ES-I3 (cell line): ENCODE results near the gene ERBB4.

Experiments used
- H3K36me3 ChIP-seq: 2 replicates; pipeline ENCODE4 v1.6.1; 2013; ENCODE audit warnings: mild to moderate bottlenecking, low read length, control low read depth, moderate library complexity; ENCODE audit not compliant: insufficient read depth
- H3K4me1 ChIP-seq: 2 replicates; pipeline ENCODE4 v1.6.1; 2013; ENCODE audit warnings: mild to moderate bottlenecking, control low read depth, low read length; ENCODE audit not compliant: insufficient read depth
- H3K9ac ChIP-seq: 2 replicates; pipeline ENCODE4 v1.6.1; 2013; ENCODE audit warnings: low read depth, mild to moderate bottlenecking, low read length, moderate library complexity
- H3K9me3 ChIP-seq: 2 replicates; pipeline ENCODE4 v1.6.1; 2013; ENCODE audit warnings: mild to moderate bottlenecking, low read length, moderate library complexity; ENCODE audit not compliant: control insufficient read depth, insufficient read depth

Gene ERBB4

DNA sequence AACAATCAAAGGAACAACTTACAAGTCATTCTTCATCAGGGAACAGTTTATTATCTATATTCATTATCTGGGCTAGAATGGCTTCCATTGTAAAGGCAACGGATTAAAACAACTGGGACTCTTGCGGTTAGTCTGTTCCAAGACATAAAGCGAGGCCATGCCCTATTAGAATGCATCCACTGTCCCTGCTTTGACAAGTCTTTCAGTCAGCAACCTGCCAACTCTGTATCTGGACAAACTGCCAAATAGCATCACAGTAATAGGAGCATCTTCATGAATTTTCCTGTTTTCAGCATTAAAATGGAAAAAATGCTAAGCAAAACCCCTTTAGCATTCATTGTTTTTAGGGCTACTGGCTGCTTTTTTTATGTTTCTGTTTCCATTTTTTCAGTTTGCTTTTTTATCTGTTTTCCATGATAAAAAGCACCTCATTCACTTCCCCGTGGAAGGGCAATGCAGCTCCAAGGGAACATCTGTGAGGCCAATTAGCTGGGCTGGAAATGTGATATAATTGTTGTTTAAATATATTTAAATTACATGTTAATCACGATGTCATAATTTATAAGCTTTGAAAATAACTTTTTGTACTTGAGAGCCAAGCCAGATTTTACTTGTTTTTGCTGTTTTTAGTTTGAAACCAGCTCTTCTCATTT is 1147.9 kb downstream of the ERBB4 start:
- H3K36me3 ChIP-seq = no peaks in the 10 kb centered on the region
- H3K4me1 ChIP-seq = peaks cover 5% of the 10 kb centered on the region; the same call in 1 of the 2 replicates
- H3K9me3 ChIP-seq = no peaks in the 10 kb centered on the region
- no peak overlapping the region for H3K9ac ChIP-seq

DNA sequence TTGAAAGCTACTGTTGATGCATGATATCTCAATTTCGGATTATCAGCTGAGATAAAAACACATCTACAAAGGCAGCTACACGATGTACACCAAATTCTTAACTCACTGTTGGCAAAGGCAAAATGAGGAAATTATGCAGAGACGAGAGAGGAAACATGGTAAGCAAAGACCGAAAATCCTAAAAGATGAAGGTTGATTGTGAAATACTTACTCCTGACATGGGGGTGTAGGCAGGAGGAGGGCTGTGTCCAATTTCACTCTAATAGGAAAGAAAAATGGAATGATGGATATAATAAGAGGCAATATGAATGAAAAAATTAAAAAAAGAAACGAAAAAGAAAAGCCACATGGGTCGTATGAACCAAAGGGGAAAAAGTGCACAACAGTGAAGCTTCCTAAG is 1150.9 kb downstream of the ERBB4 start:
- Histone ChIP-seq H3K4me1 (peaks cover 5% of the 10 kb centered on the region; the same call in 1 of the 2 replicates), H3K9me3 (no peaks in the 10 kb centered on the region), H3K9ac (no peak overlapping the region), H3K36me3 (no peaks in the 10 kb centered on the region)

DNA sequence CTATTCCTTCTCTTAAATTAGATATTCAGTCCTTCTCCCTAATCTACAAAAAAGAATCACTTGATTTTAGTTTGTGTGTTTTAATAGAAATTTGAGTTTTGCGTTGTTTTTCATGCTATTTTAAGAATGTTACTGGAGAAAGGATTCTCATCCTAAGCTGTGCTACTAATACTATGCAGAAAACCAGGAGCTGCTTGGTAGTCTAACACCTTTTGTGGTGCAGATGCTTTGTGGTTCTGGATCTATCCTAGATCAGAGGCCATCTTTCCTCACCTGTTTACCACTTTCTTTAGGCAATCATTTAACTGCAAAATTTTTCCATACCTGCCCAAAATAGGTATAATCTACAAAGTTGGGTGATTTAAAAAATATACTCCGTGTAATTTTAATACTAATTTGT is 1158.6 kb downstream of the ERBB4 start:
- no peaks in the 10 kb centered on the region for H3K36me3 ChIP-seq

DNA sequence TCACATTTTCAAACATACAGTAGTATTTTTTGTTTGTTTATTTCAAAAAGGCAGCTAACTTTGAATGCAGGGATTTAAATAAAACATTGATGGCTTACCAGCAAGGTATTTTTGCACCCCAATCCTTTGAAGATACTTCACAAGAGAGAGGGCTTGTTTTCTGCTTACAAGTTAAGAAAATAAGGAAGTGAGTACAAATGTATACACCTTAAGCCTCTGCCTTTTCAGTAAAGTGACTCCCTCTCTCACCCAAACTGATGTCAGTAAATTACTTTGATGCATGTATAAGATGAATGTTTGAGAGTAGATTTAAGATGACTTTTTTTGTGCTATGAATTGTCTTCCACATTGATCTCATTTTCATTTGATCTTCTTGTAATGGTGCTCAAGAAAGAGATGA is 1162.2 kb downstream of the ERBB4 start:
- Histone ChIP-seq H3K4me1 (no peaks in the 10 kb centered on the region), H3K9ac (no peak overlapping the region), H3K36me3 (no peaks in the 10 kb centered on the region), H3K9me3 (no peaks in the 10 kb centered on the region)

More for the DNA sequence above, 1158.6 kb downstream of the ERBB4 start:
- no peak overlapping the region for H3K9ac ChIP-seq
- no peaks in the 10 kb centered on the region for H3K9me3 ChIP-seq
- H3K4me1 ChIP-seq = no peaks in the 10 kb centered on the region

DNA sequence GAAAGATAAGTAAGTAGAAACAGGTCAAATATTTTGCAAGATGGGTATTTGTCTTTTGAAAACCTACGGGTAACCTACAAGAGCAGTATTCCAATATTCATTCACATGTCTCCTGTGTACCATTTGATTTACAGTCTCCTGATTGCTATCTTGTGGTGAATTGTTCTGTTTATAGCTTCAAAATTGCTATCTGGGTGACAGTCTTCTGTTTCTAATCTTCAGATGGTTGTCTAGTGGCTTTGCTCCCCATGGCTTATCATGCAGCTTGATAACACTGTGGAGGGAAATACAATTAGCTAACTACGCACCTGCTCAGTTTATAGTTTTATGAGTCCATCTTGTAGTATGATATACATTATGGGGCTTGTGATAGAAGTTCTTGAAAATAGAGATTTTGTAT is 1165.4 kb downstream of the ERBB4 start:
- Histone ChIP-seq H3K9me3 (no peaks in the 10 kb centered on the region), H3K4me1 (no peaks in the 10 kb centered on the region), H3K9ac (no peak overlapping the region), H3K36me3 (no peaks in the 10 kb centered on the region)

DNA sequence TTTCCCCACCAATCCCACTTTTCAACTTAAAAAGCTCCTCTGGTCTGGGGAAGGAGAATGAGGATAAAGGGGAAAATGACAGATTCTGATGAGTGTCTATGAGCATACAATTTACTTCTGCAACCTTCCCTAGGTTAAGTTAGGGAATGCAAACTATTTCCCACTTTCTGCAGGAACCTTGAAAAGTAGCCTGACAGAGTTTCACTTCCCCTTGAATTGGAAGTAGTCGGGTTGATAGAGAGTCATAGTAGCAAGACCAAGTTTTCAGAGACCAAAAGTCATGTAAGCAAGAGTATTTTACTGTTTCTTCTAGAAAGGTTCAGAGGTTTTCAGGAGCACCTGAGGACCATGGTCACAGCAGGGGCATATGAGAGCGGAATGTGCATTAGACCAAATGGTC is 1167.1 kb downstream of the ERBB4 start:
- Histone ChIP-seq H3K9me3 (no peaks in the 10 kb centered on the region), H3K9ac (no peak overlapping the region), H3K4me1 (no peaks in the 10 kb centered on the region), H3K36me3 (no peaks in the 10 kb centered on the region)

DNA sequence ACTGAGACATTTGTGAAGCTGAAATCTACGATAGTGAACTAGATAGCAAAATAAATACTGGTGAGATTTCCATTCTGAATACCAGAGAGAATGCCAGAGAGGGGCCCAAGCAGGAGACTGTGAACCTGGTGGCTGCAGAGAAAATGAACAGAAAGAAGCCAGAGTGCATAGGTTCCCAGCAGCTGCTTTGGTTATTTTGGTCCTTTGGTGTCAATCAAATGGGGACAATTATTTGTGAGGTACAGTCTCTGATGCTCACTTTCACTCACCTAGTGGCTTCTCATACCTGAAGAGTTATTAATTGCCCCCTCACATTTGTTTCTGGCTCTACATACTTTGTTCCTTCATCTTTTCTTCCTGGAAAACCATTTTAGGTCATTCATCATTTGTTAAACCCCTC is 1170.1 kb downstream of the ERBB4 start:
- no peaks in the 10 kb centered on the region for H3K9me3 ChIP-seq
- H3K4me1 ChIP-seq = peaks cover 7% of the 10 kb centered on the region; the same call in 1 of the 2 replicates
- no peak overlapping the region for H3K9ac ChIP-seq
- H3K36me3 ChIP-seq = no peaks in the 10 kb centered on the region

DNA sequence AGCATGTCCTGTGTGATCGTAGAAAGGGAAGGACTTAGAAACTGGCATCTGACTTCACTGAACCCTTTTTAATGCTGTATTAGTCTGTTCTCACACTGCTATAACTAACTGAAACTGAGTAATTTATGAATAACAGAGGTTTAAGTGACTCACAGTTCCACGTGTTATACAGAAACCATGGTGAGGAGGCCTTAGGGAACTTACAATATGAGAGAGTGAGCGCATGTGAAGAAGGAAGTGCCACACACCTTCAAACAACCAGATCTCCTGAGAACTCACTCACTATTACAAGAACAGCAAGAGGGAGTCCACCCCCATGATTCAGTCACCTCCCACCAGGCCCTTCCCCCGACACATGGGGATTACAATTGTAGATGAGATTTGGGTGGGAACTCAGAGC is 1170.9 kb downstream of the ERBB4 start:
- H3K9ac ChIP-seq = no peak overlapping the region
- H3K4me1 ChIP-seq = peaks cover 7% of the 10 kb centered on the region; the same call in 1 of the 2 replicates
- no peaks in the 10 kb centered on the region; the same call in 1 of the 2 replicates for H3K9me3 ChIP-seq
- H3K36me3 ChIP-seq = no peaks in the 10 kb centered on the region

DNA sequence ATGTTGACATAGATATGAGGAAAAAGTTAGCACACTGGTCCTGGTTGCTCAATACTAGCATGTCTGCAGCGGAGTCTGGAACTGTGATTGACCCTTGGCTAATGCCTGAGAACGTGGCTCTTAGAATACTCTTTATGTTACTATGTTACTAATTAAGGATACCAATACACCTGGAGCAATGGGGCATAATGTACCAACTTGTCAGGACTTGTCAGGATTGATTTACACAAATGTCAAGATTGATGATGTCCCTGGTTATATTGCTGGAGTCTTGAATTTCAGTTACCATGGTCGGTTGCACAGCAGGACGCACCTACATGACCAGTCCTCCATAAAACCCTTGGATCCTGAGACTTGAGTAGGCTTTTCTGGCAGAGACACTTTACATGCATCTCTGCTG is 1171.3 kb downstream of the ERBB4 start:
- H3K9ac ChIP-seq = no peak overlapping the region
- no peaks in the 10 kb centered on the region for H3K36me3 ChIP-seq
- H3K9me3 ChIP-seq = no peaks in the 10 kb centered on the region; the same call in 1 of the 2 replicates
- H3K4me1 ChIP-seq = peaks cover 8% of the 10 kb centered on the region; the same call in 1 of the 2 replicates

DNA sequence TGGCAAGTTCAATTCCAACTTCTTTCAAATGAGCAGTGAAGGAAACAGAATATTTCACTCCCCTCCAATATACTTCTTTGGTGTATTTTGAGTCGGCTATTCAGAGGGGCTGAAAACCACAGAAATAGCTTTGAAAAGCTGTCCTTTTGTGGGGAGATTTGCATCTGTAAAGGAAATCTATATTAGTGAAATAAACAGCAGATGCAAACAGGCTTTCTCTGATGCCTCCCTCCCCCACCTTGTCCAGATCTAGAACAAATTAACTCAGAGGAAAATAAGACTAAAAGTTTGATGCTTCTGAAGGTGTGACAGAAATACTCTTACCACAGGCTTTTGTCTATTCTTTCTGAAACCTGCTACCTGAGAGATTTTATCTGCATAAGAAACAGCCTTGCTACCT is 1173.7 kb downstream of the ERBB4 start:
- peaks cover 20% of the 10 kb centered on the region; the same call in 1 of the 2 replicates for H3K4me1 ChIP-seq
- no peaks in the 10 kb centered on the region; the same call in 1 of the 2 replicates for H3K9me3 ChIP-seq
- no peaks in the 10 kb centered on the region for H3K36me3 ChIP-seq
- H3K9ac ChIP-seq = no peak overlapping the region

DNA sequence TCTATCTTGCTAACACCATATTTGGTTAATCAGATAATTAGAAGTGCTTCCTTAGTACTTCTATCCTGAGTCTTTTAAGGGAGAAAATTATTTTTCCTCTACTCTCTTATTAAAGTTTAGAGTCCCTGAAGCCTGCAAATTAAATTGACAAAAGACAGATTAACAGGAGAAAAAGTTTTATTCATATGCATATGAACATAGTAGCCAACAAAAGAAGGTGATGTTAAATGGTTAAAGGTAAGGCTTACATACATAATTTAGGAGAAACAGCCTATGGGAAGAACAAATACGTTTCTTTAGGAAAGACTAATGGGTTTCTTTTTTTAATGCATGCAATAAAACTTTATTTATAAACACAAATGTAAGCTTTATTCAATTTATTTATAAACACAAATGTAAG is 1177.2 kb downstream of the ERBB4 start:
- no peak overlapping the region for H3K9ac ChIP-seq
- no peaks in the 10 kb centered on the region for H3K36me3 ChIP-seq
- H3K9me3 ChIP-seq = no peaks in the 10 kb centered on the region; the same call in 1 of the 2 replicates
- peaks cover 30% of the 10 kb centered on the region; the same call in 1 of the 2 replicates for H3K4me1 ChIP-seq

DNA sequence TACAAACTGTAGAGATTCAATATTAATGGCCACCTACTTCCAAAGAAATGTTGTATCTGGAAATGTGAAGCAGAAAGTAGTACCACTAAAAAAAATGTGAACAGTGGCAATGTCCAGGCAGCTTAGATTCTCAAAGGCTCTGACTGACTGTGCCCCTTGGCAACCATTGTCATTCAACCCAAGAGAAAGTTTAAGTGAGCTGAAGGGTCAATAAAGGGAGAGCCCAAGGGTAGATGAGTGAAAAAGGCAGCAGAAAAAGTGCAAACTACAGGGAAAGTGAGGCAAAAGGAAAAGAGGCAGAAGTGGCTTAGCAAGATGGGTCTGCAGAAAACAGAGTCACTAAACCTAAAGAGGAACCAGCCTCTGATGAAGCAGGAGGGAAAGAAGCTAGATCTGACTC is 1179.3 kb downstream of the ERBB4 start:
- Histone ChIP-seq H3K4me1 (peaks cover 23% of the 10 kb centered on the region; the same call in 1 of the 2 replicates), H3K9me3 (no peaks in the 10 kb centered on the region; the same call in 1 of the 2 replicates), H3K36me3 (no peaks in the 10 kb centered on the region), H3K9ac (no peak overlapping the region)

DNA sequence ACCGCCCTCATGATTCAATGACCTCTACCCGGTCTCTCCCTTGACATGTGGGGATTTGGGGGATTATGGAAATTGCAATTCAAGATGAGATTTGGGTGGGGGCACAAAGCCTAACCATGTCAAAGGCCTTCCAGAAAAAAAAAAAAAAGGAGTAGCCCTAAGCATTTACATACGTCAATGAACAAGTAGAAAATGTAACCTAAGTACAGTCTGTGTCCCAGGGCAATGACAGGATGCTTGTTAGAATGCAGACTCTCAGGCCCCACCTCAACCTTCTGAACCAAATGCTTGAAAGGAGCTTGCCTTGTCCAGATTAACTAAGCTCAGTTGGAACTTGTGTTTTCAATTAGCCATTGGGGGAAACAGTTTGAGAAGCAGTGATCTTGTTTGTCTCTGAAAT is 1180.1 kb downstream of the ERBB4 start:
- Histone ChIP-seq H3K9me3 (no peaks in the 10 kb centered on the region; the same call in 1 of the 2 replicates), H3K4me1 (peaks cover 23% of the 10 kb centered on the region; the same call in 1 of the 2 replicates), H3K9ac (no peak overlapping the region), H3K36me3 (no peaks in the 10 kb centered on the region)

DNA sequence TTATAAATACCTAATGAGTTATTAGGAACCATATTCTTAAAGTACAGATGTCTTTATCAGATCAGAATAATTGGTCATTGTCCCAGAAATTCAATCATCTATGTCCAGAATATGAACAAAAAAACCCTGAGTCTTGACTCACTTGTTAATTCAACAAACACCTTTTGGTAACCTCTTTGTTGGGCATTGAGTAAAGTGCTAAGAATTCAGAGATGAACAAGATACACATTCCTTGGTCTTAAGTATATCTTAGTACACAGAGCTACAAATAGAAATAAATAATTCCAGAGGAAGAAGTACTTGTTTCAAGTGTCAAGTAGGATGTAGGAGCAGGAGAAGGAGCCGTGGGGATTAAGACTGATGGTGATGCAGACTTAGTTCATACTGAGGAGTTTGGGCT is 1184.1 kb downstream of the ERBB4 start:
- Histone ChIP-seq H3K36me3 (no peaks in the 10 kb centered on the region), H3K9ac (no peak overlapping the region), H3K9me3 (no peaks in the 10 kb centered on the region), H3K4me1 (peaks cover 5% of the 10 kb centered on the region; the same call in 1 of the 2 replicates)

DNA sequence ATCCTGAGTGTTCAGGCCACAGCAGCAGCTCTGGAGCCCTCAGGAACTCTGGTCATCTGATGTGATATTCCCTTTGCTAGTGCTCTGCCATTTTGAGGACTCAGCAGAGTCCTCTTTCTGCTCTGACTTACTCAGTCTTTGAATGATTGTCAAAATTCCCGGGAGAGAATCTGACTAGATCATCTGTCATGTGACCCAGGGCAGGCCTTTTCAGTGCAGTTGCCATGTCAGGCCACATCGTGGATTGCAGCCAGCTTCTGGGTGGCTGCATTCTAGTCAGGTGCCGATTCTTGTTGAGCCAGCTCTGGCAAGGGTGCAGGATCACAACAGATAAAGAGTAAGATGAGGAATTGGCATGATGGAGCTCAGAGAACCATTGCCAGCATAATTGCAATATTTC is 1186.6 kb downstream of the ERBB4 start:
- Histone ChIP-seq H3K9me3 (no peaks in the 10 kb centered on the region; the same call in 1 of the 2 replicates), H3K36me3 (no peaks in the 10 kb centered on the region), H3K4me1 (no peaks in the 10 kb centered on the region), H3K9ac (no peak overlapping the region)
